ENCODE results near the gene UBE2E3.
"Not testable (repeated sequence)": the region's sequence is repeated elsewhere in the genome, so short reads cannot be mapped to it uniquely, and the experiment has no call there.

The UBE2E3 gene

DNA sequence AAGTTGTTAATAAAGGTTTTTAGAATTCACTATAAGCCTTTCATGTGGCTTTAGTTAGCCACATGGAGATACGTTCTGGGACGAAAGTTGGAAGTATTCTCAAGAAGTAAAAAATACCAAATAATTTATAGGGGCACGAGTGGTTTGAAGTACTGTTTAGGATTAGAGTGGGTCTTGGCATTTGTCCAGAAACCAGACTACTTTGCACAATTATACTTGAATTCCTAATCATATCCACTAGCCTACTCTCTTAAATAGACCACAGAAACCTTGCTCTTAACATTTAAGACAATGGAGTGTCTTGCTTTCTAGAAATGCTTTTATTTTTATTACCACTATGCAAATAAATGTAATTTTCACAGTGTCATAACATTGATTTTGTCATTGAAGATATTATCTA is 44.6 kb downstream of the UBE2E3 start:
- DNase-seq (ENCODE audit: low read depth in 1 of 2, low spot score in 1 of 2), result no peak

DNA sequence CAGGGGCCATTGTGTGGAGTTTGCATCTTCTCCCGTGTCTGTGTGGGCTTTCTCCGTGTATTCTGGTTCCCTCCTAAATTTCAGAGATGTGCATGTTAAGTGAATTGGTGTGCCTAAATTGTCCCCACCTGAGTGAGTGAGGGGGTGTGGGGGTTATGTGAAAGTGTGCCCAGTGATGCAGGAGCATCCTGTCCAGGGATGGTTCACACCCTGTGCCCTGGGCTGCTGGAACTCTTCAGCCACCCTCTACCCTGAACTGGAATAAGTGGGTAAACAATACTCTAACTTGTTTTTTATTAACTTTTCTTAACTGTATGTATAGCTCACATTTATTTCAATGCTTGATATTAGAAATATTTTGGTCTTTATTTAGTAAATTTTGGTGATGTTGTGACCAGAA is 56.0 kb downstream of the UBE2E3 start:
- no peak for DNase-seq (ENCODE audit: low read depth in 1 of 2, low spot score in 1 of 2)

DNA sequence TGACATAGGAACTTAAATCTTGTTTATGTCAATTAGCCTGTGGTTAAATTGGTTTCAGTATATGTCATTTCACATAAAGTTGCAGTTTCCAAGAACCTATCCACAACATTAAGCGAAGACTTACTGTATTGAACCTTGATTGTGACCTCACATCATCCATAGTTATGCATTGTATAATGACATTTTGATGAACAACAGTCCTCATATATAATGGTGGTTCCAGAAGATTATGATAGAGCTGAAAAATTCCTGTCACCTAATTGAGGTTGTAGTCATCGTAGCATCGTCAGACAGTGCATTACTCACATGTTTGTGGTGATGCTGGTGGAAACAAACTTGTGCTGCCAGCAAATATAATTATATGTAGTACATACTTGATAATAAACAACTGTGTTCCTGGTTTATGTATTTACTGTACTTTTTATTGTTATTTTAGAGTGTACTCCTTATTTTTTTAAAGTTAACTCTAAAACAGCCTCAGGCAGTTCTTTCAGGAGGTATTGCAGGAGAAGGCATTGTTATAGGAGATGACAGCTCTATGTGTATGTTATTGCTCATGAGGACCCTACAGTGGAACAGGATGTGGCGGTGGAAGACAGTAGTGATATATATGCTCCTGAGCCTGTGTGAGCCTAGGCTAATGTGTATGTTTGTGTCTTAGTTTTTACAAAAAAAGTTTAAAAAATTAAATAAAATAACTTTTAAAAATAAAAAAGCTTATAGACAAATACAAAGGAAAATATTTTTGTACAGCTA is 56.6 kb downstream of the UBE2E3 start:
- no peak for DNase-seq (ENCODE audit: low read depth in 1 of 2, low spot score in 1 of 2)

DNA sequence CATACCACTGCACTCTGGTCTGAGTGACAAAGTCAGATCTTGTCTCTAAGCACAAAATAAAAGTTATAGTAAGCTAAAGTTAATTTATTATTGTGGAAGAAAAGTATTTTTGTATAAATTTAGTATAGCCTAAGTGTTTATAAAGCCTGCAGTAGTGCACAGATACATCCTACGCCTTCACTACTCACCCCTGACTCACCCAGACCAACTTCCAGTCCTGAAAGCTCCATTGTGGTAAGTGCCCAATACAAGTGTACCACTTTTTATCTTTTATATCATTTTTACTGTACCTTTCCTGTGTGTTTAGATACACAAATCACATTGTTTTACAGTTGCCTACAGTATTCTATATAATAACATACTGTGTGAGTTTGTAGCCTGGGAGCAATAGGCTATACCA is 57.5 kb downstream of the UBE2E3 start:
- no peak for DNase-seq (ENCODE audit: low read depth in 1 of 2, low spot score in 1 of 2)

DNA sequence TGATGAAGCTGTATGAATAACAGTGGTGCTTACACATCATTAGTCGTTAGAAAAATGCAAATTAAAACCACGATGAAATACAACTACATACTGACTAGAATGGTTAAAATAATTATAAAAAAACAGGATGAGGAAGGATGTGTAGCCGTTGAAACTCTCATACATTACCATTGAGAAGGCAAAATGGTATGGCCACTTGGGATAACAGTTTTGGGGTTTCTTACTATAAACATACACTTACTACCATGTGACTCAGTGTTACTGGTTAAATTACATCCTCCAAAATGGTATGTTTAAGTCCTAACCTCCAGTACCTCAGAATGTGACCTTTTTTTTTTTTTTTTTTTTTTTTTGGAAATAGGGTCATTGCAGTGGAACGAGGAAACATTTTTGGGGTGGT is 58.4 kb downstream of the UBE2E3 start:
- no peak for DNase-seq (ENCODE audit: low read depth in 1 of 2, low spot score in 1 of 2)

DNA sequence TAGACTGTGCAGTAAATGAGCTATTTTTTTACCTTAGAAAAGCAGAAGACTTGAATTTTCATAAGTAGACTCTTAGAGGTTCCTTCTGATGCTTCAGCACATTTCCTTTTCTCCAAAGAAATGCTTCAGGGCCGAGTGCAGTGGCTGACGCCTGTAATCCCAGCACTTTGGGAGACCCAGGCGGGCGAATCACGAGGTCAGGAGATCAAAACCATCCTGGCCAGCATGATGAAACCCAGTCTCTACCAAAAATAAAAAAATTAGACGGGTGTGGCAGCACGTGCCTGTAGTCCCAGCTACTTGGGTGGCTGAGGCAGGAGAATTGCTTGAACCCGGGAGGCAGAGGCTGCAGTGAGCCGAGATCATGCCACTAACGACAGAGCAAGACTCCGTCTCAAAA is 60.4 kb downstream of the UBE2E3 start:
- not testable (repeated sequence) for DNase-seq (ENCODE audit: low read depth in 1 of 2, low spot score in 1 of 2)

DNA sequence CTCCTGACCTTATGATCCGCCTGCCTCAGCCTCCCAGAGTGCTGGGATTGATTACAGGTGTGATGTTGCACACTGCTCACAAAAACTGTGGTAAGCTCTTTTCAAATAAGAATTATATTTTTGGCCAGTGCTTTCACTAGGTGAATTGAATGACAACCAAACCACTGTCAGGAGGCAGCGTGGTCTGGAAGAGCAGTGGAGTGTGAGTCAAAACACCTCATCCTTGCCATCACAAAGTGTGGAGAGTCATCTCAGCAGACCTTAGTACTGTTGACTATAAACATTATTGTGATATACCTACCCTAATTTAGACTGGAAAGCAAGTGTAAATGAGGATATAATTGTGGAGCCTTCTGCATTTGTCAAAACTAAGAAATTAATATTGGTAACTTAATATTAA is 61.3 kb downstream of the UBE2E3 start:
- no peak for DNase-seq (ENCODE audit: low read depth in 1 of 2, low spot score in 1 of 2)

DNA sequence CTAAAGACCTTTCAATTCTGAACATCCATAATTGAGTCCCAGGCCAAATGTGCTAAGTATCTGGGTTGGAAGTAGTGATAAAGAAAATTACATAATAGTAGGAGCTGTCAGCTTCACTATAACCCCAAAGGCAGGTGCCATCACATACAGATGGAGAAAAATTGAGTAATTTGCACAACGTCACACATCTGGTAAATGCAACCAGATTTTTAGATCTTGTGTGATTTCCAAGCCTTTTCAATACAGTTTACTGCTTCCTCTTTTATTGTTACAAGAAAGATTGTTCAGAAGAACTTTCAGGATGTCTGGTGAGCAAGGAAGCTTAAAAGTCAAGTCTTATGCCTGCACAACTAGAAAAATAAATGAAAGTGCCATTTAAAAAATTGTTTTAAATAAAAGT is 62.3 kb downstream of the UBE2E3 start:
- DNase-seq (ENCODE audit: low read depth in 1 of 2, low spot score in 1 of 2), result no peak

DNA sequence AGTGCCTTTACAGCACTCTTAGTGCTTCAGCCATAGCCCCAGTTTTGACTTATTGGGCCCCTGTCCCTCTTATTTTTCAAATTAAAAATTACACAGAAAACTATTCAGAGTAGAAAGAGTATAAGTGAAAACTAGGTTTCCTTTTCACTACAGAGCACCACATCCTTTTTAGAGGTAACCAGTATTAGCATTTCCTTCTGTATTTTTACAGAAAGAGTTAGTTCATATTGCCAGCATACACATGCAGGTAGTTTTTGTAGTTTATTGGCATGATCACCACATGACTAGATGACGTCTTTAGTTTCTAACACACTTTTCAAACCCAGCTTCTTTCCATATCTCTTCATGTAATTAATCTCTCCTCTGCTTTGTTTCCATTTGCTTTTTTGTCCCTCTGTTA is 66.4 kb downstream of the UBE2E3 start:
- DNase-seq (ENCODE audit: low read depth in 1 of 2, low spot score in 1 of 2), result no peak

DNA sequence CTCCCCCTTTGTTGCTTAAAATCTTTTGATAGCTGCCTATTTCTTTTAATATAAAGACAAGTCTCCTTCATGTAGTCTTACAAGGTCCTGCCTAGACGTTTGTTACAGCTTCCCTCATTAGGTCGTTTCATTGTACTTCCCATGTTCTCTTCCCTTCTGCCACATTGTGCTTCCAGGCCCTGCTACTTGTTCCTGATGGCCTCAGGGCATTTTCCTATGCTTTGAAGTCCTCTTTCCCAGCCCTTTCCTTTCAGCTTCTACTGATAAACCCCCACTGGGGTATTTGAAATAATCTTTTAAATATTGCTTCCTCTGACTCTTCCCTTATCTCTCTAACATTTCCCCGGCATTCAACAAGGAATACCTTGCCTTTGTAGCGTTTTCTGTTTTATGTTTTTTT is 67.4 kb downstream of the UBE2E3 start:
- no peak for DNase-seq (ENCODE audit: low read depth in 1 of 2, low spot score in 1 of 2)

DNA sequence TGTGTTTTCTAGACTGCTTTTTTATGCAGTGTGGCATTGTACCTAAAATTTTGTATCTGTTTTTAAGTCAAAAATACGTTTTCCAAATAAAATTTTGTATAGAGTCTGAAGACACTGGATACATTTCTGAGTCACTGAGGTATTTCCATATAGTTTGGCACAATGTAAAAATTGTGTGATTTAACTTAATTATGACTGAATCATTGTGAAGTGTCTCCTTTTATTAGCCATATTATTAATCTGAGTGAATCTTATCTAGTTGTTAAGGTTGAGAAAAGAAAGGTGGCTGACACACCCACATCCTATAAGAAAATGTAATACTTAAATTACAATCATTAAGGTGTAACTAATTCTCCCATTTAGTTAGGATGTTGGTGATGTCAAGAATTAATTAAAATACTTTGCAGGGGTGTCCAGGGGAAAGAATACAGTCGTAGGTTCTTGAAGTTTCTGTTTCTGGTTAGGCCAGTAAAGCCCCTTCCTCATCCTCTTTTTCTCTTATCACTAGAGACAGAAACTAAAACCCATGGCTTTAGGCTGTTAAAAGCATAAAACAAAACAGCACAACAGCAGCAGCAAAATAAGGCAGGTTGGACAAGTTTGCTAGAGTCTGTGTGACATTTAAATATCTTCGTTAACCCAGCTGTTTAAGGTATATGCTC is 71.6 kb downstream of the UBE2E3 start:
- DNase-seq (ENCODE audit: low read depth in 1 of 2, low spot score in 1 of 2), result no peak

DNA sequence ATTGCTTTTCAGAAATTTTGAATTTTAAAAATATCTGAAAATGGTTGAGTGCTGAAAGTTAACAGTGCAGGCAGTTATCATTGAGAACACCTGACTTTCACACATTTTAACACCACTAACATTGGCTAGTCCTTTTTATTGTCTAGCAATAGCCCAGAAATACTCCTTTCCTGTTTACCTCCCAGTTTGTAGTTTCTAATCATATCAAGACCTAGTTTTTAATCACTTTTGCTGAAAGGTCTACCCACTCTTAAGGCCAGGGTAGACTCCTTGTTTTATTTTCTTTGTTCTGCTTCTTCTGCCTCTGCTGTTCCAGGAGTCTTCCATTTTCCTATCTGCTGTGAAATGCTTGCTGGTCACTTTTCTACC is 72.1 kb downstream of the UBE2E3 start:
- DNase-seq (ENCODE audit: low read depth in 1 of 2, low spot score in 1 of 2), result no peak

DNA sequence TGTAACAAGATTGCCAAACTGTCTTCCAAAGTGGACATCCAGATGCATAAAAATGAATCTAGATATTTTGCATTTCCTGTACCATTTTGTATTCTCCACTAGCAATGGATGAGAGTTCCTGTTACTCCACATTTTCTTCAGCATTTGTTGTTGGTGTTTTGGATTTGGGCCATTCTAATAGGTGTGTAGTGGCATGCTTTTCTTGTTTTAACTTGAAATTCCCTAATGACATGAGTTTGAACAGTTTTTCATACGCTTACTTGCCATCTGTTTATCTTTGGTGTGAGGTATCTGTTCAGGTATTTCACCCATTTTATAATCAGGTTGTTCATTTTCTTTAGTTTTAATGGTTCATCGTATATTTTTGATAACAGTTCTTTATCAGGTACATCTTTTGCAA is 73.9 kb downstream of the UBE2E3 start:
- no peak for DNase-seq (ENCODE audit: low read depth in 1 of 2, low spot score in 1 of 2)

DNA sequence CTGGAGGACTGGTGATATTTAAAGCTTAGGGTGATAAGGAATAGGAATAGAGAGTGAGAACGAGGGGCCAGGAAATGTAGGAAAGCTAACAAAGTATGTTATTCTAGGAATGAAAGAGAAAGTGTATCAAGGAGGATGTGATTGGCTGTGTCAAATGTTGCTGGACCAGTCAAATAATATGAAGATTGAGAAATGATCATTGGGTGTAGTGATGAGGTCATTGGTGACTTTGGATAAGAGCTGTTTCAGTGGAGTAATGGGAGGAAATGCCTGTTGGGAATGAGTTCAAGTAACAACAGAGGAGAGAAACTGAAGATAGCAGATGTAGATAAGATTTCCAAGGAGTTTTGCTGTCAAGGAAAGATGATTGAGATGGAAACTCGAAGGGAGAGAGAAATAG is 74.4 kb downstream of the UBE2E3 start:
- no peak for DNase-seq (ENCODE audit: low read depth in 1 of 2, low spot score in 1 of 2)

DNA sequence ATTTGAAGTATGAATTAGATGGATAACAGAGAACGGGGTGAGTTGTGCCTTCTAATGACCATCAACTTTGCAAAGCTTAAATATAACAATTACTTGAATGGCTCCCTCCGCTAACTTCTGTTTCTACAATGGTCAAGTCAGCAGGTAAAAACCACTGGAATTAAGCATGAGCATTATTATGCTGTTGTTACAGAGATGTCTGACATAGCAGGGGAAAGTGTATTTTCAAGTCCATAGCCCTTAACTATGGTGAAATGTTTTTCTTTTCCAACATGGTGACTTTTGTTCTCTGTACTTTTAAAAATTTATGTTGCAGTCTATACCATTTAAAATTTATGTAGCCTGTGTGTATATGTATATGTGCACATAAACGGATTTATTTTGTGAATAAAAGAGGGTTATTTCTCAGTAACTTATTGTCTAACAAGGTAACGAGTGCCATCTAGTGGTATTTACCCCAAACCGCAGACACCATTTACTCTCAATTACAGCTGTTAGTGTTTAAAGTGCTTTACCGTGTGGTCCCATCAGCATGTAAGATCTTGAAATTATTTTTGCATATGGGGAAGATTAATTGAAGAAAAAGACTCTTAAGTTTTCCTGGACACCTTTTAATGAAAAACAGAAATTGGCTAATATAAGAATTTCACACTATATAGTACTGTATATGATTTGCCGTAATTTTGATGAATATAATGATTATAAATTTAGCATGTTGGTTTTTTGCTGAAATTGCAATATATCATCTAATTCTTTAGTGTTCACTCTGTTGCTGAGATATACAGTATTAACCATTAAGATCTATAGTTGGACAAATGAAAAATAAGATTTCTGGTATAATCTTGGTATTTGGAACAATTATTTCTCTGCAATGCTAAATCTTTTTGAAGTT is 78.2 kb downstream of the UBE2E3 start:
- DNase-seq (ENCODE audit: low read depth in 1 of 2, low spot score in 1 of 2), result no peak

DNA sequence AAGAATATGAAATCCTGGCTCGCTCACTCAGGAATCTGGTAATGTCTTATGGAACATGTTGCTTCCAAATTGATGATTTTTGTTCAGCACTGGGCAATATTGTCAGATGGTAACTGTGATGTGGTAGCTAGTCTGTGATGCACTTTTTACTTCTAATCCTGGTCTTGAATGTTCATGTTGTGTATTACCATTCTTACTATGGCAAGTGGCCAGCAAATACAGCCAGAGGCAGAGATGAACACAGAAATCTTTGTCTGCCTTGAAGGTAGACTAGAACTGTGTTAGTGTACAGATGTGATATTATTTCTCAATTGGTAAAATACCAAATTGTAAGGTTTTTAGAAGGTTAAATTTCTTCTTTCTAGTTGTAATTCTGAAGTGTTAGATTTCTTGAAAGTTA is 83.3 kb downstream of the UBE2E3 start:
- DNase-seq (ENCODE audit: low read depth in 1 of 2, low spot score in 1 of 2), result no peak

DNA sequence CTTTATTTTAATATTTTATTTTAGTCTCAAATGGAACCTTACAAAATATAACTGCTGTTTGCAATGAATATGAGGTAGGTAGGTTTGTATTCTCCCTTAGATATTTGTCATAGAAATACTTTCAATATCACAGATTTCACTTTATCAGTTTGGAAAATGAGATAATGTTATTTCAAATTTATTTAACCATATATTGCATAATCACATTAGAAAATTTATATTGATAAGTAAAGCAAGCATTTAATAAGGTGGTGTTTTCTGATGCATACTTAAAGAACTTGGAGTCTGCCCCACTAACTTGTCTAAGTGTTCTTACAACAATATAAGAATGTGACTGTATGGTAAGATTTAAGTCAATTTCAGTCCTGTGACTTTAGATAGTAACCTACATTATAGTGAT is 85.1 kb downstream of the UBE2E3 start:
- no peak for DNase-seq (ENCODE audit: low read depth in 1 of 2, low spot score in 1 of 2)

DNA sequence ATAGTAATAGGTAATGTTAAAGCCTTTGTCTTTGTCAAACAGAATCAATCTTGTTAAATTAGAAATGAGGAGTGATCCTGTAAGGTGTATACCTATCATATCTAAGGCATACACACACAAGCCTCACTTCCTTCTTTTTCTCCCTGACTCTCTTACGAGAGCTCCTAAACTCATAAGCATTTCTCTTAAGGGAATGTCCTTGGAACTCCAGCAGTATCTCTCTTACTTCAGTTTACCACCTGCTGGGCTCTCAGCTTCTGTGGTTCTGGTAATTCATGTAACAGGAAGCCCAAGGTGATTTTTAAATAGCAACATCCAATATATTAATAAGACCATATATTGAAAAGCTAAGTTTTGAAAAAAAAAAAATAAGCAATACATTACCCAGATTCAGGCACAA is 85.9 kb downstream of the UBE2E3 start:
- DNase-seq (ENCODE audit: low read depth in 1 of 2, low spot score in 1 of 2), result no peak

DNA sequence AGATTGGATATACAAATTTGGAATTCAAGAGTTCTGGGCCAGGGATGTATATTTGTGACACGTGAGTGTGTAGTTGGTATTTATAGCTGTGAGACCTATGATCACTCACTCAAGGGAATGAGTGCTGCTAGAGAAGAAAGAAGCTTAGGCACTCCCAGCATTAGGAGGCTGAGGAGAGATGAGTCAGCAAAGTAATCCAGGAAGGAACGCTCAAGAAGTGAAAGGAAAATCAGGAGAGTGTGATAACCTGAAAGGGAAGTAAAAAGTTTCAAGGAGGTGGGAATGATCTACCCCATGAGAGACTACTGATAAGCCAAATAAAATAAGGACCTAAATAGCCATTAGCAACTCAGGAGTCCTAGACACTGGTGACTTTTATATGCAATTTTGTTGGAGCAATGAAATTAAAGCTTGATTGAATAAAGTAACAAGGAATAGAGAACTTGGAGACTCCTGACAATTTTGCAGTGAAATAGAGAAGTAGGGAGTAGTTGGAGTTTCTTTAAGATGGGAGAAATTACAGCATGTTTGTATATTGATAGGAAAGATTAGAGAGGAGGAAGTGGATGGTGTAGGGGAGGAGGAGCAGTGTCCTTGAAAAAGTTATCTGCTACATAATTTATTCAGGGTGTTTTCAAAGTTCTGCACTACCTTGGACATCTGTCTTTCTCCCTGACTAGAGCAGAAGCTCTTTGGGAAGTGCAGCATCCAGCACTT is 89.9 kb downstream of the UBE2E3 start:
- no peak for DNase-seq (ENCODE audit: low read depth in 1 of 2, low spot score in 1 of 2)

DNA sequence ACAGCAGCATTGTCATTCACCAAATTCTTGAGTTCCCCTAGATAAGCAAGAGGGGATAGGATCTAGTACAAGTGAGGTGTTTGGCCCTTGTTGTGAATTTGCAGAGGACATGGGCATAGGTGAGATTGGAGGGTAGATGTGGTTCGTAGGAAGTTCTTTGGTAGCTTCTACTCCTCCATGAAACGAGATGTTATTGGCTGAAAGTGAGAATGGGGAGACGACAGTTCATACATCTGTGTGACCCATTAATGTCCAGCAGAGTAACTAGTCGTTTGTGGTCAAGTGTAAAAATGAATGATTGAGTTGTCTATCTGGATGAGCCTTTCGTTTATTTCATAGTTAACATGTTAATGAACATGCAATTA is 90.4 kb downstream of the UBE2E3 start:
- no peak for DNase-seq (ENCODE audit: low read depth in 1 of 2, low spot score in 1 of 2)

DNA sequence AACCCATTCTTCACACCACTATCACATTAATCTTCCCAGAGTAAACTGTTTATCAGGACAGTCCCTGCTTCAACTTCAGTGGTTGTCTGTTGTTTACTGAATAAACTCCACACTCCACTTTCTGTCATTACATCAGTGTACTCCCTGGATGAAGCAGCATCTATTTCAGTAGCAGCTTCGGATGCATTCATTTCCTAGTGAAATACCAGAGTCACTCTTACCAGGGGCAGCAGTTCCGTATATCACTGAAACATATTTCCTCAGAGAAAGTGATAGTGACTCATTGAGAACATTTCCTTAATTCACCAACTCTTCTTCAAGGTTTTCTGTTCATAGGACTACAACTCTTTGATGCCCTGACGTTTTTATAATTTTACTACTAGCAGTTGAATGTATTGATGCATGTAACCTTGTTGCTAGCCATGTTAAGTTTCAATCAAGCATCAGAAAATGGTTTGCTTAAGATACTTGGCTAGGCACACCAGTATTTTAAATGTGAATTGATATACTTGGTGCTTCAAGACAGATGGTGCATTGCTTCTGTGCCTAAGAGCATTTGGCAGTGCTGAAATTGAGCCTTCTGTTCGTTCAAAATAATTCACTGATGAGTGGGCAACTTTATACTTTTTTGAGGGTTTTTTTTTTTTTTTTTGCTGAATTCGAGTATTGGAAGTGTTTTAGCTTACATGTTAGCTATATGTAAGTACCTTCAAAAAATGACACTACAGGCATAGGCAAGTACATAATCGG is 92.3 kb downstream of the UBE2E3 start:
- DNase-seq (ENCODE audit: low read depth in 1 of 2, low spot score in 1 of 2), result no peak

All from stimulated activated CD4-positive, alpha-beta T cell treated with anti-CD3 and anti-CD28 coated beads, Interleukin-15, amount 100 ng/mL, for 1 hour (primary cell).